Endodermal cell (in vitro differentiated cells): ENCODE results near the gene NPHP4. TPM values are rescaled to one million over a fixed set of nuclear protein-coding genes. Genes with fewer than 3 reads are reported as not detected.

Experiments
- DNase-seq: peaks from one replicate; pipeline ENCODE4 v3.0.0-alpha.2; 2017
- H3K27ac ChIP-seq: 2 replicates; pipeline ENCODE4 v1.5.1; 2013; ENCODE audit warnings: mild to moderate bottlenecking, low read depth, low read length, moderate library complexity
- H3K27me3 ChIP-seq: 2 replicates; pipeline ENCODE4 v1.6.1; 2013; ENCODE audit warnings: mild to moderate bottlenecking, low read length, moderate library complexity; ENCODE audit not compliant: insufficient read depth, control insufficient read depth, poor library complexity, severe bottlenecking
- H3K36me3 ChIP-seq: 2 replicates; pipeline ENCODE4 v1.7.0; 2013; ENCODE audit warnings: mild to moderate bottlenecking, low read length, moderate library complexity; ENCODE audit not compliant: control insufficient read depth, insufficient read depth
- H3K4me1 ChIP-seq: one replicate; pipeline ENCODE4 v1.7.0; 2013; ENCODE audit warnings: low read length; ENCODE audit not compliant: control insufficient read depth, insufficient read depth
- H3K4me3 ChIP-seq: 2 replicates; pipeline ENCODE4 v1.5.1; 2013; ENCODE audit warnings: mild to moderate bottlenecking, low read length, moderate library complexity
- H3K9ac ChIP-seq: 2 replicates; pipeline ENCODE4 v1.6.1; 2013; ENCODE audit warnings: mild to moderate bottlenecking, low read length, moderate library complexity; ENCODE audit not compliant: poor library complexity, severe bottlenecking; ENCODE audit errors: extremely low read depth
- H3K9me3 ChIP-seq: 2 replicates; pipeline ENCODE4 v1.6.1; 2013; ENCODE audit warnings: mild to moderate bottlenecking, low read length, moderate library complexity; ENCODE audit not compliant: control insufficient read depth
- H3K27ac Mint-ChIP-seq: 2 replicates; pipeline ENCODE4 v1.8.0; 2020; ENCODE audit warnings: mixed read lengths
- H3K27me3 Mint-ChIP-seq: 2 replicates; pipeline ENCODE4 v1.8.0; 2021; ENCODE audit warnings: mild to moderate bottlenecking, mixed read lengths; ENCODE audit not compliant: insufficient read depth
- H3K36me3 Mint-ChIP-seq: 2 replicates; pipeline ENCODE4 v1.8.0; 2020; ENCODE audit warnings: low read depth, mixed read lengths
- H3K4me1 Mint-ChIP-seq: 2 replicates; pipeline ENCODE4 v1.8.0; 2020; ENCODE audit warnings: mixed read lengths
- H3K4me3 Mint-ChIP-seq: 2 replicates; pipeline ENCODE4 v1.8.0; 2020; ENCODE audit warnings: mild to moderate bottlenecking, moderate library complexity, mixed read lengths
- H3K9me3 Mint-ChIP-seq: 2 replicates; pipeline ENCODE4 v1.8.0; 2020; ENCODE audit warnings: mild to moderate bottlenecking, mixed read lengths
- CTCF ChIP-seq: fragments of 200-600 bp; sonication (generic); conservative IDR thresholded peaks from 2 replicates; pipeline ENCODE4 v1.5.0; 2021; ENCODE audit warnings: antibody characterized with exemption, mild to moderate bottlenecking
- WGBS, 2 experiments: methylation state at CpG; one replicate each; pipeline versions ENCODE4 v1.1.5 to v1.1.7; 2013; ENCODE audit warnings: missing lambda C conversion rate in 2 of 2, mixed read lengths in 1 of 2; ENCODE audit not compliant: insufficient coverage in 1 of 2, insufficient read length in 1 of 2; 5-methylcytosine and 5-hydroxymethylcytosine counted together
- total RNA-seq, 2 donors: library from RNA; stranded (reverse); fragmentation: NEBNext Ultra II Directional in 1 of 2; extraction: Animal tissue kit (Norgen Biotek cat#: 25700) in 1 of 2; gene quantifications; 2 replicates in 1 of 2; 3 replicates in 1 of 2; pipeline ENCODE4 v1.2.1, GENCODE V29; 2021

Gene NPHP4
- total RNA-seq, 2 donors from 2014 or later, result 19.1 to 25.4 TPM

GRCh38 chr1:6005276-6005917, 13.2 kb upstream of the NPHP4 start:
- no peak for TF ChIP-seq CTCF

GRCh38 chr1:6004412-6005123, 12.3 kb upstream of the NPHP4 start:
- peaks cover 10% of the 10 kb centered on the region for H3K4me1 ChIP-seq
- no peak overlapping the region for H3K27ac ChIP-seq
- WGBS, 2 experiments, result 84 to 88% methylated on average over 9 of the region's 11 CpGs
- H3K4me3 ChIP-seq, result no peak overlapping the region
- Mint-ChIP-seq H3K27me3 (no peaks in the 10 kb centered on the region), H3K27ac (no peak overlapping the region), H3K9me3 (no peaks in the 10 kb centered on the region), H3K4me3 (no peak overlapping the region), H3K36me3 (no peaks in the 10 kb centered on the region), H3K4me1 (peaks cover 21% of the 10 kb centered on the region)
- peaks cover 5% of the 10 kb centered on the region for H3K27me3 ChIP-seq
- H3K36me3 ChIP-seq, result no peaks in the 10 kb centered on the region
- DNase-seq, result no peak
- H3K9ac ChIP-seq, result no peak overlapping the region
- TF ChIP-seq CTCF, result no peak
- H3K9me3 ChIP-seq, result no peaks in the 10 kb centered on the region

More at GRCh38 chr1:6005276-6005917, 13.2 kb upstream of the NPHP4 start:
- Histone ChIP-seq H3K36me3 (no peaks in the 10 kb centered on the region), H3K27me3 (peaks cover 5% of the 10 kb centered on the region), H3K9ac (no peak overlapping the region), H3K4me1 (peaks cover 10% of the 10 kb centered on the region), H3K9me3 (no peaks in the 10 kb centered on the region), H3K4me3 (no peak overlapping the region), H3K27ac (no peak overlapping the region)
- peaks cover 21% of the 10 kb centered on the region for H3K4me1 Mint-ChIP-seq
- no peaks in the 10 kb centered on the region for H3K36me3 Mint-ChIP-seq
- no peaks in the 10 kb centered on the region for H3K9me3 Mint-ChIP-seq
- no peak overlapping the region for H3K4me3 Mint-ChIP-seq
- H3K27ac Mint-ChIP-seq, result no peak overlapping the region
- no peak for DNase-seq
- no peaks in the 10 kb centered on the region for H3K27me3 Mint-ChIP-seq
- WGBS, 2 experiments, result 78 to 87% methylated on average over 3 to 8 of the region's 10 CpGs

GRCh38 chr1:6003568-6004411, 11.6 kb upstream of the NPHP4 start:
- Histone ChIP-seq H3K4me3 (no peak overlapping the region), H3K27me3 (peaks cover 5% of the 10 kb centered on the region), H3K9me3 (no peaks in the 10 kb centered on the region), H3K27ac (no peak overlapping the region), H3K9ac (no peak overlapping the region), H3K36me3 (no peaks in the 10 kb centered on the region), H3K4me1 (peaks cover 10% of the 10 kb centered on the region)
- no peak for TF ChIP-seq CTCF
- Mint-ChIP-seq H3K27me3 (no peaks in the 10 kb centered on the region), H3K27ac (peak overlapping the region; percentile 62), H3K9me3 (no peaks in the 10 kb centered on the region), H3K4me1 (peaks cover 21% of the 10 kb centered on the region), H3K4me3 (no peak overlapping the region), H3K36me3 (no peaks in the 10 kb centered on the region)
- peak; percentile 76 for DNase-seq
- 28 to 47% methylated on average over 15 to 24 of the region's 24 CpGs for WGBS, 2 experiments
